Coronary artery (tissue), 2 donors: ENCODE measurements around the gene MAST1.

Source experiments
- DNase-seq: peaks from one replicate; pipeline ENCODE4 v3.0.0-alpha.2; 2017; ENCODE audit warnings: low spot score
- H3K27ac ChIP-seq, 2 donors: fragments of 200-600 bp; sonication (generic); one replicate each; pipeline ENCODE4 v1.5.1; 2016 to 2019
- H3K4me3 ChIP-seq: fragments of 200-600 bp; sonication (generic); 2 replicates; pipeline ENCODE4 v1.5.1; 2016; ENCODE audit warnings: mild to moderate bottlenecking, moderate library complexity
- TF ChIP-seq, protein P1 (sequence below): fragments of 200-600 bp; sonication (generic); IDR thresholded peaks from one replicate; pipeline ENCODE4 v1.5.1; 2019; ENCODE audit warnings: antibody characterized with exemption

The MAST1 gene

DNA sequence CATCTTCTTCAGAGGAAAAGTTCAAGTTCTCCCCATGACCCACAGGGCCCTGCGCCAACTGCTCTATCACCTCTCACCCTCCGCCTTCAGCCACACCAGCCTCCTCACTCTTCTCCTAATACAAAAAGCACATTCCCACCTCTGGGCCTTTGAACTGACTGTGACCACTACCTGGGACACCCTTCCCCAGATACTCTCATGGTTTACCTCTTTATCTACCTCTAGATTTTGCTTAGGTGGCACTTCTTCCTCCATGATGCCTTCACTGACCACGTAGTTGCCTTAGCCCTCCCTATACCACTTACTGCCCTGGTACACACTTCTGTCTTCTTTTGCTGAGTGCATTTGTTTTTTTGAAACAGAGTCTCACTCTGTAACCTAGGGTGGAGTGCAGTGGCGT is 84.6 kb downstream of the MAST1 start:
- Histone ChIP-seq H3K27ac (no peak overlapping the region), H3K4me3 (no peak overlapping the region)
- TF ChIP-seq, protein P1, sequence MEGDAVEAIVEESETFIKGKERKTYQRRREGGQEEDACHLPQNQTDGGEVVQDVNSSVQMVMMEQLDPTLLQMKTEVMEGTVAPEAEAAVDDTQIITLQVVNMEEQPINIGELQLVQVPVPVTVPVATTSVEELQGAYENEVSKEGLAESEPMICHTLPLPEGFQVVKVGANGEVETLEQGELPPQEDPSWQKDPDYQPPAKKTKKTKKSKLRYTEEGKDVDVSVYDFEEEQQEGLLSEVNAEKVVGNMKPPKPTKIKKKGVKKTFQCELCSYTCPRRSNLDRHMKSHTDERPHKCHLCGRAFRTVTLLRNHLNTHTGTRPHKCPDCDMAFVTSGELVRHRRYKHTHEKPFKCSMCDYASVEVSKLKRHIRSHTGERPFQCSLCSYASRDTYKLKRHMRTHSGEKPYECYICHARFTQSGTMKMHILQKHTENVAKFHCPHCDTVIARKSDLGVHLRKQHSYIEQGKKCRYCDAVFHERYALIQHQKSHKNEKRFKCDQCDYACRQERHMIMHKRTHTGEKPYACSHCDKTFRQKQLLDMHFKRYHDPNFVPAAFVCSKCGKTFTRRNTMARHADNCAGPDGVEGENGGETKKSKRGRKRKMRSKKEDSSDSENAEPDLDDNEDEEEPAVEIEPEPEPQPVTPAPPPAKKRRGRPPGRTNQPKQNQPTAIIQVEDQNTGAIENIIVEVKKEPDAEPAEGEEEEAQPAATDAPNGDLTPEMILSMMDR: no peak
- DNase-seq: no peak
